Astrocyte of the hippocampus (primary cell): Measurements from ENCODE around the gene MNAT1.
A peak's percentile ranks its signal among the peaks of the same experiment; 100 is the strongest.
"Not testable (repeated sequence)": the region's sequence is repeated elsewhere in the genome, so short reads cannot be mapped to it uniquely, and the experiment has no call there.

Source experiments
- DNase-seq: peaks from one replicate; pipeline ENCODE4 v3.0.0; 2011; ENCODE audit warnings: low read depth, low spot score

The MNAT1 gene

DNA sequence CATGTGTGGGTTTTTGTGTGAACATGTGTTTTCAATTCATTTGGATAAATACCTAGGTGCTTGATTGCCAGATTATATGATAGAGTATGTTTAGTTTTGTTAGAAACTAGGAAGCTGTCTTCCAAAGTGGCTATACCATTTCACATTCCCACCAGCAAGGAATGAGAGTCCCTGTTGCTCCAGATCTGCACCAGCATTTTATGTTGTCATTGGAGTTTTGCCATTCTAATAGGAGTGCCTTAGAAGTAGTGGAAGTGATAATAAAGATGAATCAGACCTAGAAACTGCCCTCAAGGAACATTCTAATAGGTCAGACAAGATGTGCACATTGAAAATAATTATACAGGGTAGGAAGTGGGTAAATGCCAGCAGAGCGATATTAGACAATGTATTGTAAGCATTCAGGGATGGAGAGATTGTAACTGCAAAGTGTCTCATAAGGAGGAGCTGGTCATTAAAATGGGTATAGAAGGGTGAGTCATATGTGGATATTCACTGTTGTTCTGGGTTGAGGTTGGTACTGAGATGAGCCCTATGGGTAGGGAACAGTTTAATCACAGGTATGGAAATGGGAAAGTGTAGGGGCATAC lies 71.4 kb downstream of the MNAT1 start:
- peak; percentile 23 for DNase-seq

DNA sequence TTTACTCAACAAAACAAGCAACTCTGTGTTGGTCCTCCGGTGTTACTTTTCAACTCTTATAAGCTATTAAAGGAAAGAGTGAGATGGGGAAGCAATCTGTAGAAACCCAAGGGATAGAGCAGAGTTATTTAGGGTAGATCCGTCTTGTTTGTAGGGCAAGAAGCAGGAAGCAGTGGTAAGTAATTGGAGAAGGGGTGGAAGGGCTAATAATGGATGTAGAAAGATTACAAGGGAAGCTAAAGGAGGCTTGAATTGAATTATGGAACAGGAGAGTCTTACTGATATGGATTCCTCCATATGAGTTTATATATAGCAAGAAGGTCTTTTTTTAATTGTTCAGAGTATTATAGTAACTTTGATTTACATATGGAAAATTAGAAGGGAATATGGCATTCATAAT lies 72.7 kb downstream of the MNAT1 start:
- no peak for DNase-seq

DNA sequence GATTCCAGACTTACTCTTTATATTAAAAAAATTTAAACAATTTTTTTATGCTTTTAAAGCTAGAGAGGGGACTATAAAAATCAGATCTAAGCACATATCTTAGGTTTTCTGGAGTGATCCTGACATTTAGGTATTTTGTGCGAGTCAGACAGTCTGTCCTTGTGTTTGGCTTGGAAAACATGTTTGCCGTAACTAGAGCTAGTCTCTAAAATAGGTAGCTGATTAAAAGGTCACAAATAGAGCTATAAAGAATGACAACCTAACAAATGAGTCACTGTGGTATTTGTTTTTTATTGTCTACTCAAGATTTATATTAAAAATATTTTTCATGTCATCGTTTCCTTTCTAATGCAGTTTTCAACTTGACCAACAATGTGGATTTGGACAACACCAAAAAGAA lies 73.4 kb downstream of the MNAT1 start:
- peak; percentile 8 for DNase-seq

DNA sequence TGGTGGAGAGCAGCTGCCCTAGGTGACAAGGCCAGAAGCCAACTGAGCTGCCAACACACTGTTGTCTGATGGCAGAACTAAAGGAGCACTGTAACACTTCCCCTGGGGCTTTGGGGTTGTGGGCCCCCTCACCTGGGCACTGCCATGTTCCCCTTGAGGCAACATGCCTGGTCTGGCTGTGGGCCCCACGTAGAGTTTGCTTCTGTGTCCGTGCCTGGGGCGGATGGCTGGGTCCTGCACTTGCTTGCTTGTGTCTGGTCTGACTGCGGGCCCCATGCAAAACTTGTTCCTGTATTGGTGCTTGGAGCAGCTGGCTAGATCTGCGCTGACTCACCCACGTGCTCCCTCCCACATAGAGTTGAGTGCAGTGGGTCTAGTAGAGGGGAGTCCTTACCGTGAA lies 78.4 kb downstream of the MNAT1 start:
- no peak for DNase-seq

DNA sequence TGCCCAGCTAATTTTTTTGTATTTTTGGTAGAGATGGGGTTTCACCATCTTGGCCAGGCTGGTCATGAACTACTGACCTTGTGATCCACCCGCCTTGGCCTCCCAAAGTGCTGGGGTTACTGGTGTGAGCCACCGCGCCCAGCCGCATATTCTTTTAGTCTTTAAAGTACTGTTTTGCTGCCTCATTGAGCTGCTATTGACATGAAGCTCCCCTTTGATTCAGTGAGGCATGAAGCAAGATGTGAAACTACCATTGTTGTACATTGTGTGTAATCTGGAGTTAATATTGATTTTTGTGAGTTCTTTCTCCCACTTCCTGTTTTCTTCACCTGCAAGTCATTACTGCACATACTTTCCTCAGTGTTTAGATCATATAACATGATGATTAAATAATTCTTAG lies 80.8 kb downstream of the MNAT1 start:
- no peak for DNase-seq

DNA sequence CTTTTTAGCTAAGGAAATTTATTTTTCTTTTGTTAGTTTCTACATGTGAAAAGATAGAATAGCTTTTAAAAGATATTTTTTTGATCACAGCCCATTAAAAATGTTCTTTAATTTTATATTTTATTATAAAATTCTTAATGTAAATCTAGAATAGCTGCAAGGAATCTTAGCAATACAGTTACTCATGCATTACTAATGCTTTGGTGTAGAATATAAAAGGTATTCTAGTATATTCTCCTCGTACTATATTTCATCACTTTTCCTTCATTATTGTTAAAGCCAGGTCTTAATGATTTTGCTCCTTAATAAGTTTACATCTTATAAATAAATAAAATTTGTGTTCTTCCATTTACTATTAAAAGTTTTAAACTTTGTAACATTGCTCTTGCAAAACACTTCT lies 82.6 kb downstream of the MNAT1 start:
- DNase-seq = no peak

DNA sequence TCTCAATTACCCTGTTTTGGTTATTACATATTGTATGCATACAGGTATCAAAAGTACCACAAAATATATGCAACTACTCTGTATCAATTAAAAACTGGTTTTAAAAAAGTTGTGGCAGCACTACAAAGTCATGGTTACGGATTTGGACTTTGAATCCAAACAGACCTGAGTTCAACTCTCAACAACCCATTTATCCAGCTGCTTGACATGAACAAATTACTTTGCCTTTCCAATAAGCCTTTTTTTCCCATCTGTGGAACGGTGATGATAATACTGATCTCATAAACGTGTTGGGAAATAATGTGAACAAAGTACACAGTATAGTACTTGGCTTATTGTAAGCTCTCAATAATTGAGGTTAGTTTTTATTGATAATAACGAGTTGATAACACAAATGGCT lies 85.0 kb downstream of the MNAT1 start:
- no peak for DNase-seq

DNA sequence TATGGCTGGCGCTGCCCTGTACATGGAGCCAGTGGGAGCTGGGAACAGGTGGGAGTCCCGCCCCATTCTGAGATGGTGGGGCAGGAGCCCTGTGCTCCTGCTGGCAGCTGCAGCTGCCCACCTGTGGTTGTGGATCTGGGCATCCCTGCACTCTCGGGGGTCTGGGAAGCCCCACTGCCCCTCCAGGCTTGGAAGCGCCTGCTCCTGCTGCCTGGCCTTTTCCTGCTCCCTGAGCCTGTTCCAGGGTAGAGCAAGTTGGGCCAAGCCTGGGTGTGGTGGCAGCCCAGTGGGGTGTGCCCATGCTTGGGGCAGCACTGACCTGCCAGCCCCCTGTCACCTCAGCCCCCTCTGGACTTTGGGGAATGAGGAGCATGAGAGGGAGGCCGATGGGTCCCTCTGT lies 104.0 kb downstream of the MNAT1 start:
- no peak for DNase-seq

DNA sequence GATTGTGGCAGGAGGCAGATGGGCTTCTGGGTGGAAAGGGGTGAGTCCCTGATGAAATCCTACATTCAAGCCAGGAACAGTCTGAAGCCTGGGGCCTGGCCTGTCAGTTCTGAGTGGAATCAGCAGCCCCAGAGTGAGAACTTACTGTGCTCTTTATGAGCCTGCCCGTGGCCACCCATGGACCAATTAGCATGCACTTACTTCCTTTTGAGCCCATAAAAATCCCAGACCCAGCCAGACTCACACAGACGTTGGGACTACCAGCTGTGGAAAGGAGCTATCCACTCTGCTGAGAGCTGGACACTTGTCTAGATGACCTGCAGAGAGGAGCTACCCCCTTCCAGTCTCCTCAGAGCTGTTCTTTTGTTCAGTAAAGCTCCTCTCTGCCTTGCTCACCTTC lies 104.5 kb downstream of the MNAT1 start:
- no peak for DNase-seq

DNA sequence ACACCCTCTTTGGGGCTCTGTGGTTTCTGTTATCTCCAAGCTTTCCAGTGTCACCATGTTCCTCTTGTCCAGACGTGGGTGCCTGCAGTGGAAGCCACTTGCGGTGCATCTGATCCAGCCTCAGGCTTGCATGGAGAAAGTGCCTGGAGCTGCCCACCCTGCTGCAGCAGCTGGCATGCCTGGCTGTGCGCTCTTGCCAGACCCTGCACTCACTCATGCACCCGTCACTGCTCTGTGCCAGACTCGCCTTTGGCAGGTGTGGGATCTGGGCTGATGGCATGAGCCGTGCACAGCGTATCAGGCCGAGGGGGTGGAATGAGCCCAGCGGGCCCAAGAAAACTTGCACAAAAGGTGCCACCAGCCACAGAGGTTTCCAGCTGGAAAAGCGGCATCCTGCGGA lies 105.1 kb downstream of the MNAT1 start:
- DNase-seq = no peak

DNA sequence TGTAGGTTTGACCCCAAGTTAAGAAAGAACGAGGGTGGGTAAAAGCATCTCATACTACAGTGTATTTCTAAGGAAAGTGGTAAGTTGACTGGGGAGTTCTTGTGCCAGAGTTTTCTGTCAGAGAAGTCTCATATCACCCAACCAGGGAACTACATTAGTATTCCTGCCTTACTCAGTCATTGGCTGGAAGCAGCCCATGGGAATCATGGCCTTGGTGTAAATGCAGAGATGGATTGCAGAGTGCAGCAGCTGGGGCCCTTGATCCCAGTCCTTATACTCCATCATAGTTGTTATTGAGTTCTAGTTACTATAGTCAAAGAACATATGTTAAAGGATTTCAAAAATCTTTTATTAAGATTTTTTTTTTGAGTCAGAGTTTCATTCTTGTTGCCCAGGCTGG lies 105.8 kb downstream of the MNAT1 start:
- DNase-seq = no peak

DNA sequence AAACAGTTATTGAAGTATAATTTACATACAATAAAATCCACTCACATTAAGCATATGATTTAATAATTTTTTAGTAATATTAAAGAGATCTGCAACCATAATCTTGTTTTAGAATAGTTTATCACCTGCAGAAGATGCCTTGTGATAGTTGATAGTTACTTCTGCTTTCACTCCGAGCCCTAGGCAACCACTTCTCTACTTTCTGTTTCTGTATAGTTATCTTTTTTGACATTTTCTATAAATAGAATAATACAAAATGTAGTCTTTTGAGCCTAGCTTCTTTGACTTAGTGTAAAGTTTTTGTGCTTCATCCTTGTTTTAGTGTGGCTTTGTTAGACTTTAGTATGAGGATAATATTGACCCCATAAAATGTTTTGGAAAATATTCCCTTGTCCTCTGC lies 111.0 kb downstream of the MNAT1 start:
- DNase-seq = no peak

DNA sequence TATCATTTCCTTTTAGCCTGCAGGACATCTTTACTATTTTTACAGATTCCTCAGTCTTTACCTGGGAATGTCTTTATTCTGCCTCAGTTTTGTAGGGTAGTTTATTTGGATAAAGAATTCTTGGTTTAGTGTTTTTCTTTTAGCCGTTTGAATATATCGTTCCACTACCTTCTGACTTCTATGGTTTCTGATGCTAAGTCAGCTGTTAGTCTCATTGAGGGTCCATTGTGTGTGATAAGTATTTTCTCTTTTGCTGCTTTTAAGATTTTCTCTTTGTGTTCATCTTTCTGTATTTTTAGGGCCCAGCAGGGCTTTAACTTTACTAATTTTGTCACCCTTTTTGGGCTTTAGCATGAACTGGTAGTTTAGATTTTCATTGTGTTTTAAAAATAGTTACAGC lies 113.5 kb downstream of the MNAT1 start:
- DNase-seq = no peak

DNA sequence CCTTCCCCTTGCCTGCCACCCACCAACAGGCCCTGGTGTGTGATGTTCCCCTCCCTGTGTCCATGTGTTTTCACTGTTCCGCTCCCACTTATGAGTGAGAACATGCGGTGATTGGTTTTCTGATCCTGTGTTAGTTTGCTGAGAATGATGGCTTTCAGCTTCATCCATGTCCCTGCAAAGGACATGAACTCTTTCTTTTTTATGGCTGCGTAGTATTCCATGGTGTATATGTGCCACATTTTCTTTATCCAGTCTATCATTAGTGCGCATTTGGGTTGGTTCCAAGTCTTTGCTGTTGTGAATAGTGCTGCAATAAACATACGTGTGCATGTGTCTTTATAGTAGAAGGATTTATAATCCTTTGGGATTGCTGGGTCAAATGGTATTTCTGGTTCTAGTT lies 117.1 kb downstream of the MNAT1 start:
- not testable (repeated sequence) for DNase-seq

DNA sequence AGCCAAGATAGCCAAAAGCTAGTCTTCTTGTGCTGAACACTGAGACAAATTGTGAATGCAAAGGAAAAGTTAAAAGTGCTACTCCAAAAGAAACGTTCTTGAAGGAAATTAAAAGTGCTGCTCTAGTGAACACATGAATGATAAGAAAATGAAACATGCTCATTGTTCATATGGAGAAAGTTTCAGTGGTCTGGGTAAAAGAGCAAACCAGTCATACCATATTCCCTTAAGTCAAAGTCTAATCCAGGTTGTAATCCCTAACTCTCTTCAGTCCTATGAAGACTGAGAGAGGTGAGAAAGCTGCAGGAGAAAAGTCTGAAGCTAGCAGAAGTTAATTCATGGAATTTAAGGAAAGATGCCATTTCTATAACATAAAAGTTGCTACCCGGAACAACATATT lies 121.5 kb downstream of the MNAT1 start:
- DNase-seq = no peak

DNA sequence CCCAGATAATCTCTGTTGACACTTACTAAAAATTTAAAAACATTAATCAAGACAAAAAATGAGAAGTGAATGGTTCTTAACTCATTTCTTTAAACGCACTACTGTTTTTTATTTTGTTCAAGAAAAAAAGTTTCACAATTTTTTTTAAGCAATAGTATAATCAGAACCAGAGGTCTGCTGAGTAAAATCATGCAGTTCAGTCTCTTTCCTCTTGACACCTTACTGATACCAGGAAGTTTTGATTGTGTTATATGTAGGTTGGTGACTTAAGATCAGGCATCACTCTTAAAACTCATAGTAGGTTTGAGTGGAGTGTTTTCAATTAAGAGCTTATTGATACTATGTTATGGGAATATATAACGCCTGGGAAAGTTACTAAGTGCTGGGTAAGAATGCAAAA lies 125.0 kb downstream of the MNAT1 start:
- no peak for DNase-seq

DNA sequence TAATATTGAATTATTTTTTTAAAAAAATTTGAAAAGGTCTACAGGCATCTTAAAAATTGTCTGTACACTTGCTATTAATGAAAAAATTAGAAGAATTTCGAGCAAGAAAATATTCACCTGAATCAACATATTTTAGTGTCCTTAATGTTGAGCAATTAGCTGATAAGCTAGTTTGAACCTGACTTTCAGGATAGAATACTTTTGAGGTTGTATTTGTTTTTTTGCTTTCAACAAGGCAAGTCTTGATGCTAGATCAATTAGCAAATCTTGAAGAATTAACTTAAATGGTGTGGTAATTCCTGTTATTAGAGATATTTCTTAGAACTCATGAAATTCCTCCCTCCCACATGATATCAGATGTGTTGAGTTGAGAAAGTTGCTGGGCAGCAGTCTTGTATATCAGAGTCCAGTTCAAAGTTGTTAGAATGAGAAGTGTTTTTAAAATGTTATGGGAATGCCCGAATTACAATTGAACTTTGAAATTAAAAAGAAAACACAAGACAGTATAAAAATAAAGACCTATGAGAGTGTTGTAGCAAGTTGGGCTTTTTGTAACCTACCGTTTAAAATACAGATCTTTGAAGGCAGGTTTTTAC lies 127.1 kb downstream of the MNAT1 start:
- DNase-seq = no peak

DNA sequence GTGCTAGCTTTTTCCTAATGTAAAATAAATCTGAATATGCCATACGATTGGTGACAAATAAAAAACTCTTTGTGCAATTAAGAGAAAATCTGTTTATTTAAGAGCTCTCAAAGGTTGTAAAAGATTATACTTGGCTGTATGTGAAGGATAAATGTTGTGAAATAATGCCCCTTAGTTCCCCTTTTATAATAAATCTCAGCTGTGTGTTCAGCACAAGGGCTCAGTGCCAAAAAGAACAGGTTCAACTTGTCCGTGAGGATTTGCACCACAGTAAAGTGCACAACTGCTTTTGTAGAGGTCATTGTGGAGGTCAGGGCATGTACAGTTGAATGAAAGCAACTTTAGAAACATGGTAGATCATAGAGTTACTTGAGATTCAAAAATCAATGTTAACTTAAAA lies 127.7 kb downstream of the MNAT1 start:
- no peak for DNase-seq

DNA sequence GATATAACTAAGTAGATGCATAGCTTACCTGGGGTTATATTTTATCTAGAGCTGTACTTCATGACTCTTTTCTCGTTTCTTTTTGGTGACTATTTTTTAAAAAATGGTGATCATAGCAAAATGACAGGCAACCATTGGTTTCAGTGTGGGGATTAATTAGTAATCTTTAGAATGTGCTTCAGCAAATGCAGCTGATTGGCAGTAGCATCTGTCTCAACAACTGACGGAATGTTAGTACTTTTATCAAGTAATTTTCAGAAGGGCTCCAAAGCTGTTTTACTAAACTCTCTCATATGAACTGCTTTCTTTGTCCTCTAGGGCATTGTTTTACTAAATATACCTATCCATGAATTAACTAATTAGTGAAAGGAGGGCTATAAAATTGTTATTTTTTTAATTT lies 128.7 kb downstream of the MNAT1 start:
- DNase-seq = no peak

DNA sequence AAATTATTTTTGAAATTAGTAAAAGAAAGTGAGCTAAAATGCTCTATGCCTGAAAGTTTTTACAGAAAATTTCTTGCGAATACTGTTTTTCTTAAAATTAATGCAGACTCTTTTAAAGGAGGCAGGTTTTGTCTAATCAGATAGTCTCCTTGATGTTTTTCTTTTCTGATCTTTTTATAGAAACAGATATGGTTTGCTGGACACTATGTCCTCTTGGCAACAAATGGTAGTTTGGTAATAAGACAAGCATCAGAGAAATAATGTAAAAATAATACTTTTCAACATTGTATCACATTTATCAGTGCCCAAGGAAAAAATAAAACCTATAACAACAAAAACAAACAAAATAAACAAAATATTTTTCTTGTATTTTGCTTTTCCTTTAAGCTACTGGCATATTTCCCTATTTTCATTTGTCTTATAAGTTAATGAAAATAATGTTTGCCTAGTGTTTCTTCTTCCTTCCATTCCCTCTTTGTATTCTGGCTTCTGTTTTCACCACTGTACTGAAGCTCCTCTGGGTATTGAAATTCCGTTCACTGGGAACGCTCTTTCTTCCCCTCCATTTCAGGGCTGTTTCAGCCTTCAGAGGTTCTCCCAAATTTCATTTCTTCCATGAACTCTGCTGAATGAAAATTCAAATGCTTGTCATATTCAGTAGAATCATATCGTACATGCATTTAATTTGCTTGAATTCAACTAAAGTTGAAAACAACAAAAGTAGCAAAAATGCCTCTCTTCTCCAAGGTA lies 131.0 kb downstream of the MNAT1 start:
- no peak for DNase-seq

DNA sequence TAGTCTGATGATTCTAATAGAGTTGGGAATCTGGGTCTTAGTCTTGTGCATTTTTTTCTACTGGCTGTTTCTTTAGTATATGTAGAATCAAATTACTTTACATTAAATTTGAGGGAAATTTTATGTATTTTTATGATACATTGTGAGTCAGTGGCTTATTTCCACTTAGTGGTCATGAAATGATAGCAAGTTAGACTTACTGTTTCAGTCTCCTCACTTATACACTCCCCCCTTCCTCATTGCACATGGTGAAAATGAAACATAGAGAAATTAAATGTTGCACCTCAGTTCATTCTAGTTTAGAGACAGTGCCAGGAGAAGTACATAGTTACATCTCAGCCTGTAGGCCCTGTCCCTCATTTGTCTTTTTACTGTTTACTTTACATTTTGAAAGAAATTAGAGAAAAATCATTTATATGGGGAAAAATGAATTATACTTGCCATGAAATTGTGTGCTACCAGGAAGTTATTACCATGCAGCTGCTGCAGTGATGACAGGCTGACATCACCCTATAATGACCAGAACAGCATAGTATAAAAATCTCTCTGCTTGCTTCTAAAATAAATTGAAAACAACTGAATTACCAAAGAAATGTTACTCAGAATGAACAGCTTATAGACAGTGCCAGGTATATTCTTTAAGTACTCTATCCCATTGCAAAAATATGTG lies 133.1 kb downstream of the MNAT1 start:
- DNase-seq = no peak

DNA sequence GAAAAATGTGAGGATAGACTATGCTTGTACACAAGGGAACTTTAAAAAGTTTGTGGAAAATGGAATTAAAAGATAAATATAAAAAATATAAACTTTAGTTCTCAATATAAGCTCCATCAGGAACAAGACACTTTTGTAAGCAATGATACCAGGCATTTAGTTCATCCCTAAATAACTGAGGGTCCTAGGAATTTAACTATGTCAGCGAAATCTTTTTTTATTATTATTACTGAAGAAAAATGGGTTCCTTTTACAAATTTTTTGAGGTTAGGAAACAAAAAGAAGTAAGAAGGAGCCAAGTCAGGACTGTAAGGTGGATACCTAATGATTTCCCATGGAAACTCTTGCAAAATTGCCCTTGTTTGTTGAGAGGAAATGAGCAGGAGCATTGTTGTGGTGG lies 143.6 kb downstream of the MNAT1 start:
- DNase-seq = no peak

DNA sequence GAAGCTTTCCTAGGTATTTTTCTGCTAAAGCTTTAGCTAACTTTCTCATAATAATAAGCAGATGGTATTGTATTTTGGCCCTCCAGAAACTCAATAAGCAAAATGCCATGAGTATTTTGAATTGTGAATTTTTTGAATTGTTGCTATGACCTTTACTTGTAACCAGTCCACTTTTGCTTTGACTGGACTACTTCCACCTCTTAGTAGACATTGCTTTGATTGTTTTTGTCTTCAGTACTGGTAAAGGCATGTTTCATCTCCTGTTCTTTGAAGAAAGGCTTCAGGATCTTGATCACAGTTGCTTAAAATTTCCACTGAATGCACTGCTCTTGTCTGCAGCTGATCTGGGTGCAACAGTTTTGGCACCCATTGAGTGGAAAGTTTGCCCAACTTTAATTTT lies 144.0 kb downstream of the MNAT1 start:
- DNase-seq = peak; percentile 20
